Uterus (tissue), 4 donors: ENCODE measurements around the gene DERA. TPM values are rescaled to one million over a fixed set of nuclear protein-coding genes. Genes with fewer than 3 reads are reported as not detected.

ENCODE experiments used
- DNase-seq, 2 donors: peaks; one replicate each; pipeline ENCODE4 v3.0.0-alpha.2; 2019 to 2020
- H3K27ac ChIP-seq, 2 donors: fragments of 200-600 bp; sonication (generic); 1 replicate in 1 of 2; 2 replicates in 1 of 2; pipeline ENCODE4 v1.5.1; 2016 to 2018
- H3K27me3 ChIP-seq, 2 donors: fragments of 200-600 bp; sonication (generic); one replicate each; pipeline ENCODE4 v1.5.1; 2018 to 2019; ENCODE audit warnings: control low read depth in 1 of 2
- H3K36me3 ChIP-seq, 2 donors: fragments of 200-600 bp; sonication (generic); one replicate each; pipeline ENCODE4 v1.5.1; 2019; ENCODE audit warnings: control low read depth in 1 of 2
- H3K4me1 ChIP-seq, 2 donors: fragments of 200-600 bp; sonication (generic); one replicate each; pipeline ENCODE4 v1.5.1; 2018 to 2019; ENCODE audit warnings: control low read depth in 1 of 2
- H3K4me3 ChIP-seq, 2 donors: fragments of 200-600 bp; sonication (generic); 1 replicate in 1 of 2; 2 replicates in 1 of 2; pipeline ENCODE4 v1.5.1; 2018 to 2019; ENCODE audit warnings: mild to moderate bottlenecking in 1 of 2
- H3K9me3 ChIP-seq, 2 donors: fragments of 200-600 bp; sonication (generic); one replicate each; pipeline ENCODE4 v1.5.1; 2019; ENCODE audit warnings: control low read depth in 1 of 2
- POLR2A ChIP-seq, 2 donors: fragments of 450-650 bp; IDR thresholded peaks; one replicate each; pipeline ENCODE4 v1.6.1; 2016; ENCODE audit warnings: antibody characterized with exemption in 2 of 2, mild to moderate bottlenecking in 1 of 2, moderate library complexity in 1 of 2
- intact Hi-C: fragments of 100-400 bp; cut with DNase I; formaldehyde crosslinking; loops from one replicate; pipeline ENCODE4 v1.15.1; 2023; ENCODE audit warnings: low total_unique reads
- total RNA-seq, 4 donors: library from RNA; depleted of rRNA in 3 of 4; stranded (reverse); fragments of >200 nt in 3 of 4; gene quantifications; one replicate each; pipeline versions ENCODE4 v1.1.0 to v1.2.4, GENCODE V29; 2014 to 2023
- TF ChIP-seq, protein P1 (sequence below), 4 experiments: fragments of 200-600 bp in 2 of 4; fragments of 450-650 bp in 2 of 4; sonication (generic) in 2 of 4; IDR thresholded peaks; one replicate each; pipeline ENCODE4 v1.5.1; 2016 to 2019; ENCODE audit warnings: antibody characterized with exemption in 4 of 4, mild to moderate bottlenecking in 2 of 4, moderate library complexity in 1 of 4
- donor health status: DM: yes; HTN: yes; CAD: no.

DERA gene
- 10 to 100 TPM in 3 of 4 donors, 1 to 10 TPM in 1; 7.7 to 58.3 (median 19.2) TPM for total RNA-seq

DNA sequence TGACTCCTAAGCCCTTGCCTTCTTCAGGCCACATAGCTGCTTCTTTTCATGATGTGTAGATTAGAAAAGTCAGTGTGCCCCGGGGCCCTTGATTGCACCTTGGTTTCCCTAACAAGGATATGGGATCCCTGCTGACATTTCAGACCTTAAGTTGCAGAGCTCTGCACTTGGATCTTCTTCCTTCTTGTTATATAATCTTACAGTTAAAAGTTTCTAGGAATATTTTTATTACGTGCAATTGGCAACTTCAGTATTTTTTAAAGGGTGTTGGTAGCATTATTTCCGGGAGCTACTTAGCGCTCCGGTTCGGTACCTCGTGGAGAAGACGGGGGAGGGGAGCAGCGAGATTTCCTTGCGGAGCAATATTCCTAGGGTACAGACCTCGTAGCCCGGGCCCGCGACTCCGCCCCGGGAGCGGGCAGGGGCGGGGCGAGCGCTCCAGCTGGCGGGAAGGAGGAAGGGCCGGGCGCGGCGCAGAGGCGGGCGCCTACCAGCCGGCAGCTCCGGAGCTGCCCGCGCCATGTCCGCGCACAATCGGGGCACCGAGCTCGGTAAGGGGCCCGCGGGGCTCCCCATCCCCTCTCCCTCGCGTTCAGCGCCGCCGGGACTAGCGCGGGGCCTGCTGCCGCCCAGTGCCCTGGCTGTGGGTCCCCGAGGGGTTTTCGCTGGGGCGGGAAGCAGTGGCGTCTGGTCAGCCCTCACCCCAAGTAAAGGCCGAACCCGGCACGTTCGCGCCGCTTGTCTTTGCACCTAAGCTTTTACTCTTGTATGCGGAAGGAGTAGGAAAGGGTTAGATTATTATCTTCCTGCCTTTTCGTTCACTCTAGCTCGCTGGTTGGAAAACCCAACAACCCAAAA, at the start of gene DERA:
TSS of gene DERA (plus strand) at position 469 of the 858 bp plus-strand sequence. CDS start at position 521, 52 bp downstream.
- Histone ChIP-seq H3K27me3 (no peaks in the 10 kb centered on the region), H3K36me3 (no peaks in the 10 kb centered on the region), H3K27ac (peak within 1 kb of the TSS; percentile 92), H3K4me3 (peak within 1 kb of the TSS; percentile 60 to 74), H3K9me3 (no peaks in the 10 kb centered on the region), H3K4me1 (no peaks in the 10 kb centered on the region)
- TF ChIP-seq POLR2A (IDR thresholded peaks at IDR 0.05) = peak; percentile 81 to 92
- TF ChIP-seq, protein P1, sequence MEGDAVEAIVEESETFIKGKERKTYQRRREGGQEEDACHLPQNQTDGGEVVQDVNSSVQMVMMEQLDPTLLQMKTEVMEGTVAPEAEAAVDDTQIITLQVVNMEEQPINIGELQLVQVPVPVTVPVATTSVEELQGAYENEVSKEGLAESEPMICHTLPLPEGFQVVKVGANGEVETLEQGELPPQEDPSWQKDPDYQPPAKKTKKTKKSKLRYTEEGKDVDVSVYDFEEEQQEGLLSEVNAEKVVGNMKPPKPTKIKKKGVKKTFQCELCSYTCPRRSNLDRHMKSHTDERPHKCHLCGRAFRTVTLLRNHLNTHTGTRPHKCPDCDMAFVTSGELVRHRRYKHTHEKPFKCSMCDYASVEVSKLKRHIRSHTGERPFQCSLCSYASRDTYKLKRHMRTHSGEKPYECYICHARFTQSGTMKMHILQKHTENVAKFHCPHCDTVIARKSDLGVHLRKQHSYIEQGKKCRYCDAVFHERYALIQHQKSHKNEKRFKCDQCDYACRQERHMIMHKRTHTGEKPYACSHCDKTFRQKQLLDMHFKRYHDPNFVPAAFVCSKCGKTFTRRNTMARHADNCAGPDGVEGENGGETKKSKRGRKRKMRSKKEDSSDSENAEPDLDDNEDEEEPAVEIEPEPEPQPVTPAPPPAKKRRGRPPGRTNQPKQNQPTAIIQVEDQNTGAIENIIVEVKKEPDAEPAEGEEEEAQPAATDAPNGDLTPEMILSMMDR (IDR thresholded peaks at IDR 0.05) = peak in 2 of 4 experiments; percentile 22 to 27
- intact Hi-C loops = no loop called here
- peak; percentile 70 to 82 for DNase-seq

DNA sequence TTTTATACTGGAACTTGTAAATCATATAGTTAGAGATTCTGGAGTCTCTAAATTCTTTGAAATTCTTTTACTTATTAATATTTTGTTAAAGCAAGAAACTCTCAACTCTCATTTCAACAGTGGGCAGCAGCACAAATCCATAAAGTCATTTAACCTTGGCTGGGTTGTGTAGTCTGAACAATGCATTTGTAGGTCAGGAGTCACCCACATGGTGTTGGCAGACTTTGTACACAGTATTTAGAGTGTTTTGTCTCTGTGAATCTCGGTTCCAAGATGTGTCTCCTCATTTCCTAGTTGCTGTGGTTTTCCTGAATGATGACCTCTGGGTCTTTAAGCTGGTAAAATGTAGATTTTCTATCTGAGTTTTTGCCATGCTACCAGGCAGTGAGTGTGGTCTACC, 49.7 kb upstream of the DERA start:
- Histone ChIP-seq H3K4me1 (no peaks in the 10 kb centered on the region), H3K9me3 (no peaks in the 10 kb centered on the region), H3K4me3 (no peak overlapping the region), H3K36me3 (no peaks in the 10 kb centered on the region), H3K27ac (no peak overlapping the region), H3K27me3 (no peaks in the 10 kb centered on the region)
- DNase-seq = no peak
- no peak for TF ChIP-seq POLR2A (IDR thresholded peaks at IDR 0.05)
- TF ChIP-seq, protein P1 (IDR thresholded peaks at IDR 0.05) = no peak
- intact Hi-C loops = no loop called here

DNA sequence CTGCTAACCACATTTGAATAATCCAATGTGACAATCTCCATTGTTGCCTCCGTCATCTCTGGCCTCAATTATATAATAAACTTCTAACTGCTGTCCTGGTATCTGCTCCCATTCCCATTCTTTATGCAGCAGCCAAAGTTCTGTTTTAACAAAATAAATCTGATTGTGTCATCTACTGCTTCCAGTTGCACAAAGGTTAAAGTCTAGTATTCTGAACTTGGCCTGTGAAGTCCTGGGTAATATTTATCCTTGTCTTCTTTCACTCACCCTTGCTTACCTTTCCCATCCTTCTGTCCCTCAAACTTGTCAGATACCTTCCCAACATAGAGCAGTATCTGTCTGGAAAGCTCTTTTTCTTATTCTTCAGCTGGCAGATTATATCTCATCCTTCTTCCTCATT, 48.3 kb upstream of the DERA start:
- Histone ChIP-seq H3K4me3 (no peak overlapping the region), H3K9me3 (no peaks in the 10 kb centered on the region), H3K27ac (no peak overlapping the region), H3K27me3 (no peaks in the 10 kb centered on the region), H3K36me3 (no peaks in the 10 kb centered on the region), H3K4me1 (no peaks in the 10 kb centered on the region)
- intact Hi-C loops = no loop called here
- TF ChIP-seq, protein P1 (IDR thresholded peaks at IDR 0.05) = no peak
- TF ChIP-seq POLR2A (IDR thresholded peaks at IDR 0.05) = no peak
- DNase-seq = no peak

DNA sequence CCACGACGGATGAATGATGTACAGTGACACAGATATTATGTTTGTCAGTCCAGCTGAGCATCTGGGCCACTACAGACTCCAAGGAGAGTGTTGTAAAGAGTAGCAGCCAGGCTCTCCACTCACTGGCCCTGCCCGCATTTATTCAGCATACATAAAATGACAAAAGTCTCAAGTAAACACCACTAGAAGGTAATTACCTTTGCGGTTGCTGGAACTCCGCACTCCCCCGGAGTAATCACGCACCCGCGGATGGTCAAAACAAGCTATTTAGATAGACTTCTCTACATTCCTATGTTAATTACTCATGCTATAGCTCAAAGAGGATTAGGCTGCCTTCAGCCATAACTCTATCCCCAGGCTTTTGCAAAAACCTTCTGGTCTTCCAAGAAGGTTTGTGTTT, 47.8 kb upstream of the DERA start:
- H3K27me3 ChIP-seq = no peaks in the 10 kb centered on the region
- H3K27ac ChIP-seq = no peak overlapping the region
- no peaks in the 10 kb centered on the region for H3K4me1 ChIP-seq
- H3K4me3 ChIP-seq = no peak overlapping the region
- TF ChIP-seq, protein P1 (IDR thresholded peaks at IDR 0.05) = no peak
- no peak for TF ChIP-seq POLR2A (IDR thresholded peaks at IDR 0.05)
- intact Hi-C loops = no loop called here
- no peaks in the 10 kb centered on the region for H3K36me3 ChIP-seq
- no peaks in the 10 kb centered on the region for H3K9me3 ChIP-seq
- no peak for DNase-seq

DNA sequence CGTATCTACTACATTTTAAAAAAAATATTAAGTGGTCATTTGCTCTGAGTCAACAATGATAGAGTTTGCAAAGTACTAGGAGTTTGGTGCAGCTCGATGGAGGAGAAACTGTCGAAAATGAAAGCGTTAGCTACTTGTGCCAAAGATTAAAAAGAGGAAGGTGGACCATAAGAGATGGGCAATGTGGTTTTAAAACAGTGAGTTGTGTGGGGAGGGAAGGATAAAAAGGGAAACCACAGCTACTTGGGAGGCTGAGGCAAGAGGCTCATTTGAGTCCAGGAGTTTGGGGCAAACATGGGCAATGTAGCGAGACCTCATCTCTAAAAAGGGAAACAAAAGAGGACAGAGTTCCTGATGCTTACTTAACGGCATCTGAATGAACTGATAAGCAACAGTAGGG, 47.1 kb upstream of the DERA start:
- no peaks in the 10 kb centered on the region for H3K4me1 ChIP-seq
- no peaks in the 10 kb centered on the region for H3K9me3 ChIP-seq
- DNase-seq = no peak
- no peak overlapping the region for H3K27ac ChIP-seq
- H3K36me3 ChIP-seq = no peaks in the 10 kb centered on the region
- no peak overlapping the region for H3K4me3 ChIP-seq
- no peaks in the 10 kb centered on the region for H3K27me3 ChIP-seq
- intact Hi-C loops = no loop called here
- no peak for TF ChIP-seq POLR2A (IDR thresholded peaks at IDR 0.05)
- TF ChIP-seq, protein P1 (IDR thresholded peaks at IDR 0.05) = no peak
